Esophagus squamous epithelium (tissue), 4 donors: ENCODE data around the gene SOX18.

ENCODE experiments used
- POLR2A ChIP-seq, 4 donors: fragments of 450-650 bp; IDR thresholded peaks; one replicate each; pipeline ENCODE4 v1.6.1; 2017; ENCODE audit warnings: antibody characterized with exemption in 4 of 4, mild to moderate bottlenecking in 4 of 4, moderate library complexity in 3 of 4
- TF ChIP-seq, protein P1 (sequence below), 6 experiments: fragments of 450-650 bp in 4 of 6; fragments of 200-600 bp in 2 of 6; sonication (generic) in 2 of 6; IDR thresholded peaks; one replicate each; pipeline ENCODE4 v1.5.1; 2016 to 2019; ENCODE audit warnings: antibody characterized with exemption in 6 of 6, mild to moderate bottlenecking in 4 of 6, moderate library complexity in 4 of 6

DNA sequence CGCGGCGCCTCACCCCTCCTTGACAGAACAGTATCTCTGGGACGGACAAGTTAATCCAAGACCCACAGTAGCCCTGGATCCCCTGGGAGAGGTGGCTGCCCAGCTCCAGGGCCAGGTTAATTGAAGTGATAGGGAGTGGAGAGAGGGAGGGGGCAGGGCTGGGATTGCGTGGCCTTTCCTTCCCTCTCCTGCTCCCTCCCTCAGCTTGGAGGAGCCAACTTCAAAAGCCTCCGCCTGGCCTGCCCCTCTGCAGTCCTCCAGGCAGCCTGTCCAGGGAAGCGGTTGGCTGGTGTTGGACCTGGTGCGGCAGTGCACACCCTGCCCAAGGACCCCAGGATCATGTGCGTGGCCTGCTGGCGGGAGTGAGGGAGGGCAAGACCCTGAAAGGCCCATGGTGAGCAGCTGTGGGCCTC, 13.5 kb downstream of the SOX18 start, which contains the start of gene C20orf204:
- TF ChIP-seq, protein P1, sequence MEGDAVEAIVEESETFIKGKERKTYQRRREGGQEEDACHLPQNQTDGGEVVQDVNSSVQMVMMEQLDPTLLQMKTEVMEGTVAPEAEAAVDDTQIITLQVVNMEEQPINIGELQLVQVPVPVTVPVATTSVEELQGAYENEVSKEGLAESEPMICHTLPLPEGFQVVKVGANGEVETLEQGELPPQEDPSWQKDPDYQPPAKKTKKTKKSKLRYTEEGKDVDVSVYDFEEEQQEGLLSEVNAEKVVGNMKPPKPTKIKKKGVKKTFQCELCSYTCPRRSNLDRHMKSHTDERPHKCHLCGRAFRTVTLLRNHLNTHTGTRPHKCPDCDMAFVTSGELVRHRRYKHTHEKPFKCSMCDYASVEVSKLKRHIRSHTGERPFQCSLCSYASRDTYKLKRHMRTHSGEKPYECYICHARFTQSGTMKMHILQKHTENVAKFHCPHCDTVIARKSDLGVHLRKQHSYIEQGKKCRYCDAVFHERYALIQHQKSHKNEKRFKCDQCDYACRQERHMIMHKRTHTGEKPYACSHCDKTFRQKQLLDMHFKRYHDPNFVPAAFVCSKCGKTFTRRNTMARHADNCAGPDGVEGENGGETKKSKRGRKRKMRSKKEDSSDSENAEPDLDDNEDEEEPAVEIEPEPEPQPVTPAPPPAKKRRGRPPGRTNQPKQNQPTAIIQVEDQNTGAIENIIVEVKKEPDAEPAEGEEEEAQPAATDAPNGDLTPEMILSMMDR (IDR thresholded peaks at IDR 0.05), result no peak
- TF ChIP-seq POLR2A (IDR thresholded peaks at IDR 0.05), result no peak
